K562 (cell line): ENCODE results near the gene ACADSB. TPM values are rescaled to one million over a fixed set of nuclear protein-coding genes. Genes with fewer than 3 reads are reported as not detected.
A peak's percentile ranks its signal among the peaks of the same experiment; 100 is the strongest.

ENCODE experiments used
- ATAC-seq: fragments of 200-7000 bp; cut with Tn5 transposase; 3 replicates; pipeline ENCODE4 v1.9.1; 2020; ENCODE audit warnings: moderate library complexity
- BruUV-seq: library from RNA; stranded (reverse); fragments of 400-500 nt; replicated peaks from 2 replicates; lab custom pipeline; 2021; lab: Mats Ljungman, UMichigan
- CTCF ChIA-PET: fragments of 300-600 bp; formaldehyde crosslinking; extraction: SDS; loops from one replicate; lab custom pipeline; 2021; ENCODE audit warnings: low intra/inter-chr PET ratio; lab: Yijun Ruan, JAX
- POLR2A ChIA-PET: fragments of 300-600, 350-650 bp; sonication (Branson Sonifier 250); formaldehyde crosslinking; extraction: SDS; loops from one replicate; lab custom pipeline; 2021; ENCODE audit warnings: antibody characterized with exemption, inconsistent platforms; lab: Yijun Ruan, JAX
- DNase-seq, 4 experiments: peaks; one replicate each; pipeline versions ENCODE4 v3.0.0 to v3.0.0-alpha.2; 2011 to 2018; ENCODE audit warnings: low spot score in 3 of 4, mixed read lengths in 3 of 4; ENCODE audit errors: extremely low read depth in 1 of 4
- FAIRE-seq: peaks from 2 replicates; lab custom pipeline; 2011; peaks lifted over from hg19 to GRCh38; lab: Jason Lieb, UNC
- H2AFZ ChIP-seq: 2 replicates; pipeline ENCODE4 v1.6.0; 2011; ENCODE audit warnings: low read depth, low read length, control low read depth, inconsistent platforms
- H3K27ac ChIP-seq: fragments of 200-600 bp; 3 replicates; pipeline ENCODE4 v1.8.0; 2011; ENCODE audit warnings: low read depth, mild to moderate bottlenecking, control low read depth, inconsistent platforms, low read length, moderate library complexity, mixed read lengths; ENCODE audit errors: extremely low read depth
- H3K27me3 ChIP-seq, 2 experiments: fragments of 300-600 bp in 1 of 2; 2 replicates in 1 of 2; 3 replicates in 1 of 2; pipeline versions ENCODE4 v1.6.0 to v1.8.0; 2011; ENCODE audit warnings: inconsistent platforms in 2 of 2, low read length in 2 of 2, mild to moderate bottlenecking in 1 of 2, mixed read lengths in 1 of 2, moderate library complexity in 1 of 2; ENCODE audit not compliant: control insufficient read depth in 2 of 2, insufficient read depth in 2 of 2
- H3K36me3 ChIP-seq: fragments of 300-600 bp; 3 replicates; pipeline ENCODE4 v1.8.0; 2011; ENCODE audit warnings: mild to moderate bottlenecking, low read length, inconsistent platforms; ENCODE audit not compliant: control insufficient read depth, insufficient read depth
- H3K4me1 ChIP-seq, 2 experiments: fragments of 200-600 bp in 1 of 2; replicated peaks in 1 of 2; 2 replicates in 1 of 2; 3 replicates in 1 of 2; pipeline versions ENCODE4 v1.5.1 to v1.8.0; 2011; ENCODE audit warnings: inconsistent platforms in 2 of 2, low read length in 2 of 2, mild to moderate bottlenecking in 1 of 2, mixed read lengths in 1 of 2, moderate library complexity in 1 of 2; ENCODE audit not compliant: control insufficient read depth in 2 of 2, insufficient read depth in 2 of 2
- H3K4me2 ChIP-seq: 2 replicates; pipeline ENCODE4 v1.6.1; 2011; ENCODE audit warnings: low read length, control low read depth, inconsistent platforms, mixed read lengths; ENCODE audit not compliant: insufficient read depth
- H3K4me3 ChIP-seq: fragments of 200-600 bp; sonication (generic), shearing (Covaris generic); 2 replicates; pipeline ENCODE4 v1.5.1; 2016; ENCODE audit warnings: control low read depth, inconsistent platforms
- H3K79me2 ChIP-seq: fragments of 200-600 bp; 3 replicates; pipeline ENCODE4 v1.8.0; 2011; ENCODE audit warnings: low read length, inconsistent platforms; ENCODE audit not compliant: control insufficient read depth, insufficient read depth
- H3K9ac ChIP-seq, 2 experiments: 2 replicates each; pipeline versions ENCODE4 v1.6.0 to v1.6.1; 2011; ENCODE audit warnings: low read depth in 2 of 2, low read length in 2 of 2, control low read depth in 1 of 2, inconsistent platforms in 1 of 2, mild to moderate bottlenecking in 1 of 2, mixed read lengths in 1 of 2; ENCODE audit not compliant: insufficient read depth in 1 of 2
- H3K9me1 ChIP-seq: one replicate; pipeline ENCODE4 v1.6.0; 2011; ENCODE audit warnings: inconsistent platforms, mild to moderate bottlenecking, low read length, moderate library complexity; ENCODE audit not compliant: control insufficient read depth, insufficient read depth
- H3K9me3 ChIP-seq: replicated peaks from 2 replicates; pipeline ENCODE4 v1.5.1; 2011; ENCODE audit warnings: low read depth, low read length, inconsistent platforms; ENCODE audit not compliant: control insufficient read depth, insufficient read depth
- H4K20me1 ChIP-seq: replicated peaks from 2 replicates; pipeline ENCODE4 v1.6.1; 2011; ENCODE audit warnings: low read length, inconsistent platforms, mixed read lengths; ENCODE audit not compliant: control insufficient read depth, insufficient read depth
- C11orf30 ChIP-seq: fragments of 450-650 bp; IDR thresholded peaks from 2 replicates; pipeline ENCODE4 v1.6.1; 2016; ENCODE audit warnings: low read depth, mild to moderate bottlenecking
- CC2D1A ChIP-seq: fragments of 450-650 bp; IDR thresholded peaks from 2 replicates; pipeline ENCODE4 v1.6.1; 2017; ENCODE audit warnings: mild to moderate bottlenecking
- EGR1 ChIP-seq: fragments of 450-650 bp; conservative IDR thresholded peaks from 2 replicates; pipeline ENCODE4 v1.6.1; 2017; ENCODE audit warnings: mild to moderate bottlenecking
- LEF1 ChIP-seq: fragments of 450-650 bp; IDR thresholded peaks from 2 replicates; pipeline ENCODE4 v1.6.1; 2016; ENCODE audit warnings: mild to moderate bottlenecking
- MAFF ChIP-seq: IDR thresholded peaks from 2 replicates; pipeline ENCODE4 v1.6.1; 2012; ENCODE audit warnings: low read length, improper control_type of control experiment
- MAFG ChIP-seq: fragments of 450-650 bp; conservative IDR thresholded peaks from 2 replicates; pipeline ENCODE4 v1.6.1; 2016; ENCODE audit warnings: missing genetic modification characterization, missing compliant biosample characterization
- MAFK ChIP-seq: IDR thresholded peaks from 2 replicates; pipeline ENCODE4 v1.6.1; 2011; ENCODE audit warnings: low read length, improper control_type of control experiment
- ZBTB40 ChIP-seq, 2 experiments: fragments of 450-650 bp in 1 of 2; sonication (generic) in 1 of 2; formaldehyde crosslinking in 1 of 2; IDR thresholded peaks; 2 replicates each; pipeline versions ENCODE4 v1.7.1 to v1.9.0; 2016 to 2022; ENCODE audit warnings: inconsistent platforms in 1 of 2, mild to moderate bottlenecking in 1 of 2, missing genetic modification reagents in 1 of 2
- ZNF316 ChIP-seq: fragments of 450-650 bp; IDR thresholded peaks from 2 replicates; pipeline ENCODE4 v1.6.1; 2016
- ZNF766 ChIP-seq: fragments of 200-800 bp; sonication (Bioruptor generic); conservative IDR thresholded peaks from 2 replicates; pipeline ENCODE4 v1.6.1; 2016; ENCODE audit warnings: missing genetic modification characterization, missing compliant biosample characterization
- WGBS: fragments of 100-300 bp; shearing (Covaris generic); methylation state at CpG from one replicate; pipeline ENCODE4 v1.1.6; 2016; ENCODE audit warnings: low coverage, mixed read lengths; ENCODE audit not compliant: insufficient coverage; ENCODE audit errors: missing lambda C conversion rate; 5-methylcytosine and 5-hydroxymethylcytosine counted together
- in situ Hi-C: fragments of 300-500 bp; cut with MboI; formaldehyde crosslinking; loops from 4 replicates; pipeline ENCODE4 v1.15.0; 2018; ENCODE audit warnings: inconsistent platforms, mixed read lengths
- intact Hi-C: fragments of 100-400 bp; cut with micrococcal nuclease; formaldehyde crosslinking; loops from 2 replicates; pipeline ENCODE4 v1.14.2; 2022
- polyA plus RNA-seq, 8 experiments: library from polyadenylated mRNA; depleted of rRNA in 4 of 8; stranded (reverse) in 5 of 8; unstranded in 3 of 8; fragments of >200 nt; fragmentation: Nextera tagmentation in 2 of 8; fragmentation: Illumina TruSeq in 1 of 8; extraction: Ambion mirVana in 2 of 8; extraction: Trizol in 1 of 8; gene quantifications; 2 replicates each; pipeline versions ENCODE4 v1.2.1 to v1.2.3, GENCODE V29; 2011 to 2014; ENCODE audit warnings: inconsistent platforms in 1 of 8, missing spikeins in 1 of 8
- total RNA-seq, 7 experiments: library from RNA; depleted of rRNA in 6 of 7; stranded (reverse); fragments of >200 nt in 6 of 7; fragmentation: Illumina TruSeq in 2 of 7; extraction: Trizol in 2 of 7; gene quantifications; 2 replicates each; pipeline versions ENCODE4 v1.2.1 to v1.2.3, GENCODE V29; 2011 to 2021; ENCODE audit warnings: low replicate concordance in 1 of 7

The ACADSB gene
- total and polyA plus RNA-seq, 9 of the 15 experiments (the other 6 are each of a cell fraction or from before 2014, with no cell fraction given), result 2.9 to 9.1 (median 5.8) TPM

DNA sequence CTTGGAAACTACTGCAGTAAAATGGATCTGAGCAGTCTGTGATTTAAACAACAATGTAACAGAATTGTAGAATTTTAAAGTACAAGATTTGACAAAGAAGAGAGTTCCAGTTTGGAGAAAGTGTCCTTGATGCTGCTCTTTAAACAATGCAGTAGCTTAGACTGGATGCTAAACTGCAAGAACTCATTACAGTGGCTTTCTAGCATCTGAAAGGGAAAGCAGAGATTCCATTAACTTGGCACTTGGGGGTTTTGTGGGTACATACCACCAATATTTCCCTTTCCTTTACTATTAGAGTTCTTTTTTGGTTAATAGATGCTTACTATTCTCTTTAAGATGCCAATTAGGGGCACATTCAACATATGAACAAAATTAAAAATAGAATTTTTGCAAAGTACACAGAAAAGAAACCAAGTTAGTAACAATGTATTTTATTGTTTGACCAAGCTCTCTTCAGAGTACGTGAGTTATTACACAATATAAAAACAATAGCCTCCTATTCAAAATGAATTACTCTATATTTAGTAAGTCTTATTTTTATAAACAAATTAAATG is 16.7 kb upstream of the ACADSB start (continued):
- no peak for TF ChIP-seq ZNF766 (CRISPR knock-in tag)
- TF ChIP-seq EGR1, result no peak

- Histone ChIP-seq H3K27me3 (no peaks in the 10 kb centered on the region), H3K9ac (no peak overlapping the region), H2AFZ (no peak overlapping the region), H3K4me3 (no peak overlapping the region), H3K9me1 (no peaks in the 10 kb centered on the region), H3K79me2 (peaks cover 2% of the 10 kb centered on the region; the same call in 2 of the 3 replicates), H3K36me3 (peaks cover 63% of the 10 kb centered on the region; the same call in 2 of the 3 replicates), H3K4me1 (no peaks in the 10 kb centered on the region), H4K20me1 (no peaks in the 10 kb centered on the region), H3K9me3 (no peaks in the 10 kb centered on the region), H3K27ac (no peak overlapping the region), H3K4me2 (no peak overlapping the region)
- FAIRE-seq (no peak), DNase-seq (no peak), ATAC-seq (no peak; the same call in 2 of the 3 replicates)
- in situ Hi-C loops, result no loop called here
- TF ChIP-seq LEF1 (no peak), MAFK (peak; percentile 44; the same call in 1 of the 2 replicates), CC2D1A (no peak), ZNF316 (peak; percentile 72), MAFG (tag) (peak; percentile 33; the same call in 1 of the 2 replicates), ZBTB40 (IDR thresholded peaks at IDR 0.05) (no peak), ZBTB40 (CRISPR knock-in tag; IDR thresholded peaks at IDR 0.05) (no peak), C11orf30 (peak; percentile 64), EGR1 (no peak), MAFF (peak; percentile 33; the same call in 1 of the 2 replicates)
- ChIA-PET CTCF (no interaction called here), POLR2A (no interaction called here)
- WGBS, result 92% methylated on average over 5 of the region's 6 CpGs
- intact Hi-C loops, result no loop called here
- no TSS peak for BruUV-seq
These were observed 14.9 kb upstream of the ACADSB start for GRCh38 chr10:122993797-122994336.
